H9 (cell line): ENCODE results near the gene WDFY3. TPM values are rescaled to one million over a fixed set of nuclear protein-coding genes. Genes with fewer than 3 reads are reported as not detected.

Experiments
- DNase-seq: peaks from one replicate; pipeline ENCODE4 v3.0.0-alpha.2; 2017
- H2AFZ ChIP-seq: one replicate; pipeline ENCODE4 v1.6.1; 2013; ENCODE audit warnings: mild to moderate bottlenecking, low read length, control low read depth, moderate library complexity
- H2AK5ac ChIP-seq: 2 replicates; pipeline ENCODE4 v1.6.1; 2013; ENCODE audit warnings: low read length, control low read depth, mixed read lengths; ENCODE audit not compliant: insufficient read length
- H2BK120ac ChIP-seq: one replicate; pipeline ENCODE4 v1.6.1; 2013; ENCODE audit warnings: low read depth, mild to moderate bottlenecking, low read length, control low read depth, inconsistent platforms; ENCODE audit not compliant: poor library complexity, severe bottlenecking
- H2BK12ac ChIP-seq: 2 replicates; pipeline ENCODE4 v1.6.1; 2013; ENCODE audit warnings: low read length, control low read depth, mixed read lengths, low read depth; ENCODE audit not compliant: insufficient read length
- H2BK15ac ChIP-seq: 2 replicates; pipeline ENCODE4 v1.6.1; 2013; ENCODE audit warnings: low read depth, low read length, control low read depth
- H2BK20ac ChIP-seq: one replicate; pipeline ENCODE4 v1.6.1; 2013; ENCODE audit warnings: low read depth, mild to moderate bottlenecking, low read length, control low read depth, inconsistent platforms; ENCODE audit not compliant: poor library complexity, severe bottlenecking
- H2BK5ac ChIP-seq: 2 replicates; pipeline ENCODE4 v1.6.1; 2013; ENCODE audit warnings: low read length, control low read depth, mixed read lengths; ENCODE audit not compliant: insufficient read length
- H3K14ac ChIP-seq: 2 replicates; pipeline ENCODE4 v1.6.1; 2013; ENCODE audit warnings: low read length, control low read depth; ENCODE audit not compliant: insufficient read depth
- H3K18ac ChIP-seq: 2 replicates; pipeline ENCODE4 v1.6.1; 2013; ENCODE audit warnings: low read depth, mild to moderate bottlenecking, mixed read lengths, low read length, control low read depth; ENCODE audit not compliant: insufficient read length
- H3K23ac ChIP-seq: 2 replicates; pipeline ENCODE4 v1.6.1; 2013; ENCODE audit warnings: low read length, control low read depth, mixed read lengths, low read depth; ENCODE audit not compliant: insufficient read length
- H3K23me2 ChIP-seq: 2 replicates; pipeline ENCODE4 v1.6.1; 2013; ENCODE audit warnings: low read depth, mild to moderate bottlenecking, mixed read lengths, low read length, control low read depth; ENCODE audit not compliant: insufficient read length, poor library complexity, severe bottlenecking
- H3K27ac ChIP-seq: 2 replicates; pipeline ENCODE4 v1.5.1; 2013; ENCODE audit warnings: low read length, control low read depth, mixed read lengths, low read depth; ENCODE audit not compliant: insufficient read length
- H3K27me3 ChIP-seq: 2 replicates; pipeline ENCODE4 v1.6.1; 2013; ENCODE audit warnings: low read length, control low read depth, inconsistent platforms; ENCODE audit not compliant: insufficient read depth
- H3K4ac ChIP-seq: 2 replicates; pipeline ENCODE4 v1.6.1; 2013; ENCODE audit warnings: low read depth, mild to moderate bottlenecking, control low read depth, inconsistent platforms, low read length, moderate library complexity
- H3K4me1 ChIP-seq: 2 replicates; pipeline ENCODE4 v1.6.1; 2013; ENCODE audit warnings: low read length, control low read depth, inconsistent platforms; ENCODE audit not compliant: insufficient read depth
- H3K4me2 ChIP-seq: 2 replicates; pipeline ENCODE4 v1.6.1; 2013; ENCODE audit warnings: low read length, control low read depth, mixed read lengths; ENCODE audit not compliant: insufficient read length, insufficient read depth
- H3K56ac ChIP-seq: 2 replicates; pipeline ENCODE4 v1.6.1; 2013; ENCODE audit warnings: low read depth, mild to moderate bottlenecking, mixed read lengths, low read length, control low read depth; ENCODE audit not compliant: insufficient read length
- H3K79me1 ChIP-seq: 2 replicates; pipeline ENCODE4 v1.6.1; 2013; ENCODE audit warnings: low read depth, mild to moderate bottlenecking, moderate library complexity, low read length, control low read depth, inconsistent platforms; ENCODE audit not compliant: insufficient read depth, poor library complexity, severe bottlenecking
- H3K79me2 ChIP-seq: 2 replicates; pipeline ENCODE4 v1.6.1; 2013; ENCODE audit warnings: low read length, control low read depth, inconsistent platforms; ENCODE audit not compliant: insufficient read depth
- H3K9ac ChIP-seq: 2 replicates; pipeline ENCODE4 v1.6.1; 2013; ENCODE audit warnings: low read length, control low read depth, mixed read lengths; ENCODE audit not compliant: insufficient read length; ENCODE audit errors: extremely low read depth
- H3K9me3 ChIP-seq: one replicate; pipeline ENCODE4 v1.6.1; 2013; ENCODE audit warnings: low read depth, low read length, inconsistent platforms; ENCODE audit not compliant: control insufficient read depth
- H3T11ph ChIP-seq: one replicate; pipeline ENCODE4 v1.6.1; 2013; ENCODE audit warnings: mild to moderate bottlenecking, low read length, control low read depth, inconsistent platforms
- H4K20me1 ChIP-seq: one replicate; pipeline ENCODE4 v1.6.1; 2013; ENCODE audit not compliant: control insufficient read depth, insufficient read length, insufficient read depth
- H4K5ac ChIP-seq: 2 replicates; pipeline ENCODE4 v1.6.1; 2013; ENCODE audit warnings: low read depth, mild to moderate bottlenecking, mixed read lengths, low read length, control low read depth; ENCODE audit not compliant: insufficient read length
- H4K8ac ChIP-seq: replicated peaks from 2 replicates; pipeline ENCODE4 v1.6.1; 2013; ENCODE audit warnings: low read length, control low read depth, mixed read lengths, low read depth; ENCODE audit not compliant: insufficient read length
- H4K91ac ChIP-seq: 2 replicates; pipeline ENCODE4 v1.6.1; 2013; ENCODE audit warnings: low read depth, mild to moderate bottlenecking, moderate library complexity, mixed read lengths, low read length, control low read depth; ENCODE audit not compliant: insufficient read length
- H3K27ac Mint-ChIP-seq, 3 experiments: 2 replicates in 2 of 3; 3 replicates in 1 of 3; pipeline ENCODE4 v1.8.0; 2020 to 2021; ENCODE audit warnings: mixed read lengths in 3 of 3, mild to moderate bottlenecking in 1 of 3, moderate library complexity in 1 of 3
- H3K27me3 Mint-ChIP-seq: 2 replicates; pipeline ENCODE4 v1.8.0; 2021; ENCODE audit warnings: low read depth, mild to moderate bottlenecking, moderate library complexity, mixed read lengths
- H3K36me3 Mint-ChIP-seq, 3 experiments: 2 replicates in 2 of 3; 3 replicates in 1 of 3; pipeline ENCODE4 v1.8.0; 2020 to 2021; ENCODE audit warnings: low read depth in 3 of 3, mixed read lengths in 3 of 3; ENCODE audit not compliant: insufficient read depth in 1 of 3
- H3K4me1 Mint-ChIP-seq, 2 experiments: 2 replicates each; pipeline ENCODE4 v1.8.0; 2020; ENCODE audit warnings: mixed read lengths in 2 of 2
- H3K4me3 Mint-ChIP-seq, 2 experiments: 2 replicates in 1 of 2; 3 replicates in 1 of 2; pipeline ENCODE4 v1.8.0; 2020 to 2021; ENCODE audit warnings: mild to moderate bottlenecking in 2 of 2, mixed read lengths in 2 of 2, moderate library complexity in 1 of 2
- H3K9me3 Mint-ChIP-seq, 2 experiments: 2 replicates in 1 of 2; 3 replicates in 1 of 2; pipeline ENCODE4 v1.8.0; 2020; ENCODE audit warnings: mild to moderate bottlenecking in 2 of 2, mixed read lengths in 2 of 2, moderate library complexity in 1 of 2
- total RNA-seq: library from RNA; stranded (reverse); gene quantifications from 2 replicates; pipeline ENCODE4 v1.2.1, GENCODE V29; 2021
- TF ChIP-seq, protein P1 (sequence below): fragments of 200-600 bp; sonication (generic); conservative IDR thresholded peaks from 3 replicates; pipeline ENCODE4 v1.8.0; 2021; ENCODE audit warnings: antibody characterized with exemption, mild to moderate bottlenecking

WDFY3 gene
- total RNA-seq, 1 experiment from 2014 or later = 54.6 TPM

DNA sequence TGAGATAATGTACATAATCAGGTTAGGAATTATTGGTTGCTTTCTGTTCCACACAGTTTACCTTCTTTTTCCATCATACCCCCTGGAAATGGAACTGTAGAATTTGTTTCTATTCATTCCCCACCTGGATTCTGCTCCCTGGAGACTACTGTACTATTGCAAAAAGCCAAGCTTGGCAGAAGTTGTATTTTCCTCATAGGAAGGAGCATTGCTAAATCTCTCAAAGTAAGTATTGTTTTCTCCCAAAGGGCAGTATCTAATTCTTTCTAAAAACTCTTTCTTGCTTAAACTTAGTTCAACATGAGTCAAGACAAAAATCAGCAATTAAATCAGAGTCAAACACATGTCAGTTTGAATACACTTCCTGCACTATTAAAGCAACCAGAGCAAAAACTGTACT is 247.4 kb downstream of the WDFY3 start:
- Mint-ChIP-seq H3K4me1 (0 out of 4 replicates have a peak, but pooled peaks cover 0 to 3% of the 10 kb centered on the region in 2 experiments), H3K9me3 (no peaks in the 10 kb centered on the region), H3K4me3 (no peak overlapping the region), H3K27ac (no peak overlapping the region), H3K36me3 (peaks cover 22 to 74% (median 57%) of the 10 kb centered on the region in 3 experiments; a peak in 6 of 7 replicates), H3K27me3 (no peaks in the 10 kb centered on the region)
- no peaks in the 10 kb centered on the region for H3K79me2 ChIP-seq
- no peak overlapping the region for H3K27ac ChIP-seq
- no peak overlapping the region for H3K4me2 ChIP-seq
- no peak overlapping the region for H2AK5ac ChIP-seq
- H3K9ac ChIP-seq = no peak overlapping the region
- no peak overlapping the region for H4K5ac ChIP-seq
- H2AFZ ChIP-seq = no peak overlapping the region
- no peak for DNase-seq
- H2BK15ac ChIP-seq = no peak overlapping the region
- no peak overlapping the region for H3K18ac ChIP-seq
- H4K91ac ChIP-seq = no peak overlapping the region
- H3K4me1 ChIP-seq = no peaks in the 10 kb centered on the region
- H3K23ac ChIP-seq = no peak overlapping the region
- no peak overlapping the region for H2BK12ac ChIP-seq
- H3K56ac ChIP-seq = no peak overlapping the region
- no peaks in the 10 kb centered on the region for H3K79me1 ChIP-seq
- no peaks in the 10 kb centered on the region for H4K20me1 ChIP-seq
- no peak overlapping the region for H2BK5ac ChIP-seq
- H3K23me2 ChIP-seq = no peaks in the 10 kb centered on the region
- H2BK120ac ChIP-seq = no peak overlapping the region
- no peak overlapping the region for H2BK20ac ChIP-seq
- TF ChIP-seq, protein P1, sequence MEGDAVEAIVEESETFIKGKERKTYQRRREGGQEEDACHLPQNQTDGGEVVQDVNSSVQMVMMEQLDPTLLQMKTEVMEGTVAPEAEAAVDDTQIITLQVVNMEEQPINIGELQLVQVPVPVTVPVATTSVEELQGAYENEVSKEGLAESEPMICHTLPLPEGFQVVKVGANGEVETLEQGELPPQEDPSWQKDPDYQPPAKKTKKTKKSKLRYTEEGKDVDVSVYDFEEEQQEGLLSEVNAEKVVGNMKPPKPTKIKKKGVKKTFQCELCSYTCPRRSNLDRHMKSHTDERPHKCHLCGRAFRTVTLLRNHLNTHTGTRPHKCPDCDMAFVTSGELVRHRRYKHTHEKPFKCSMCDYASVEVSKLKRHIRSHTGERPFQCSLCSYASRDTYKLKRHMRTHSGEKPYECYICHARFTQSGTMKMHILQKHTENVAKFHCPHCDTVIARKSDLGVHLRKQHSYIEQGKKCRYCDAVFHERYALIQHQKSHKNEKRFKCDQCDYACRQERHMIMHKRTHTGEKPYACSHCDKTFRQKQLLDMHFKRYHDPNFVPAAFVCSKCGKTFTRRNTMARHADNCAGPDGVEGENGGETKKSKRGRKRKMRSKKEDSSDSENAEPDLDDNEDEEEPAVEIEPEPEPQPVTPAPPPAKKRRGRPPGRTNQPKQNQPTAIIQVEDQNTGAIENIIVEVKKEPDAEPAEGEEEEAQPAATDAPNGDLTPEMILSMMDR = no peak
- no peaks in the 10 kb centered on the region for H3K27me3 ChIP-seq
- H3K4ac ChIP-seq = no peak overlapping the region
- no peak overlapping the region for H3K14ac ChIP-seq
- no peak overlapping the region for H3T11ph ChIP-seq
- H4K8ac ChIP-seq = no peak overlapping the region
- no peaks in the 10 kb centered on the region for H3K9me3 ChIP-seq
